GM12873 (cell line): ENCODE results near the gene RHOJ.

Source experiments
- TF ChIP-seq, protein P1 (sequence below): IDR thresholded peaks from 2 replicates; pipeline ENCODE4 v1.5.1; 2012; ENCODE audit warnings: low read depth, mild to moderate bottlenecking, moderate library complexity, low read length, control low read depth; ENCODE audit not compliant: insufficient read depth; ENCODE audit errors: missing control alignments

RHOJ gene

DNA sequence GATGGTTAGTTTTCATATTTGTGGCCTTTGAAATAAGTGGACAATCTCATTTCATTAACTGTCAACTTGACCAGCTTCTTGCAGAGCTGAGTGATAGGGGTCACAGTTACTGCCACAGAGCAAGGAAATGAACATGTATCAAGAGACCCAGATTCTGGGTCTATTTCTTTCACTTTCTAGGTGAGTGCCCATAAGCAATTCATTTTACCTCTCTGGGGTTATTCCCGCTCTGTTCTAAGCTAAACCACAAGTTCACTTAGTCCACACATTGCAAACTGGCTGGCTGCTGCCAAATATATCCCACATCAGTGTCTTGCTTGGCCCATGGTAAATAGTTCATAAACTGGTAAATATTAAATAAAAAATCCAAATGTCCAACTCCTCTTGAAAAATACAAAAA is 84.6 kb downstream of the RHOJ start:
- TF ChIP-seq, protein P1, sequence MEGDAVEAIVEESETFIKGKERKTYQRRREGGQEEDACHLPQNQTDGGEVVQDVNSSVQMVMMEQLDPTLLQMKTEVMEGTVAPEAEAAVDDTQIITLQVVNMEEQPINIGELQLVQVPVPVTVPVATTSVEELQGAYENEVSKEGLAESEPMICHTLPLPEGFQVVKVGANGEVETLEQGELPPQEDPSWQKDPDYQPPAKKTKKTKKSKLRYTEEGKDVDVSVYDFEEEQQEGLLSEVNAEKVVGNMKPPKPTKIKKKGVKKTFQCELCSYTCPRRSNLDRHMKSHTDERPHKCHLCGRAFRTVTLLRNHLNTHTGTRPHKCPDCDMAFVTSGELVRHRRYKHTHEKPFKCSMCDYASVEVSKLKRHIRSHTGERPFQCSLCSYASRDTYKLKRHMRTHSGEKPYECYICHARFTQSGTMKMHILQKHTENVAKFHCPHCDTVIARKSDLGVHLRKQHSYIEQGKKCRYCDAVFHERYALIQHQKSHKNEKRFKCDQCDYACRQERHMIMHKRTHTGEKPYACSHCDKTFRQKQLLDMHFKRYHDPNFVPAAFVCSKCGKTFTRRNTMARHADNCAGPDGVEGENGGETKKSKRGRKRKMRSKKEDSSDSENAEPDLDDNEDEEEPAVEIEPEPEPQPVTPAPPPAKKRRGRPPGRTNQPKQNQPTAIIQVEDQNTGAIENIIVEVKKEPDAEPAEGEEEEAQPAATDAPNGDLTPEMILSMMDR: no peak

GRCh38 chr14:63290741-63291430 is 86.6 kb downstream of the RHOJ start:
- TF ChIP-seq, protein P1: no peak

- TF ChIP-seq, protein P1: no peak
Measured at GRCh38 chr14:63292805-63293204, 88.6 kb downstream of the RHOJ start.

DNA sequence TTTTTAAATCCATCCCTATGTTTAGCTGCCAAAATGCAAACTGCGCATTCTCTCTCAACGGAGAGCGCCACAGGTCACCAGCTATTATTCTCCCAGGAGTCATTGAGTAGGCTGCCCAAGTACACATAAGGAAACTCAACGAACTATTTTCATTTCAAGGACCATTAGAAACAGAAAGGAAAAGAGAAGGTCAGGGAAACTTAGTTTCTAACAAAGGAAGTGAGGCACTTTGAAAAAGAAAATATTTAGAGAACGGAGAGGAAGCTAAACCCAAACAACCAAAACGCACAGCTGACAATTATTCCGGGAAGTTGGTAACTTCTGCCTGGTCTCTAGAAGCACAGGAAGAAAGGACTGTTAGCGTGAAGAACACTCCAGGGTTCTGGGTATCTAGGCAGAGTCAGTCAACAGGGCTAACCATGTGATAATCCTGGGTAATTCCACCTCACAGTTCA is 91.0 kb downstream of the RHOJ start:
- TF ChIP-seq, protein P1: no peak

GRCh38 chr14:63296060-63296563 is 91.9 kb downstream of the RHOJ start:
- TF ChIP-seq, protein P1: no peak

DNA sequence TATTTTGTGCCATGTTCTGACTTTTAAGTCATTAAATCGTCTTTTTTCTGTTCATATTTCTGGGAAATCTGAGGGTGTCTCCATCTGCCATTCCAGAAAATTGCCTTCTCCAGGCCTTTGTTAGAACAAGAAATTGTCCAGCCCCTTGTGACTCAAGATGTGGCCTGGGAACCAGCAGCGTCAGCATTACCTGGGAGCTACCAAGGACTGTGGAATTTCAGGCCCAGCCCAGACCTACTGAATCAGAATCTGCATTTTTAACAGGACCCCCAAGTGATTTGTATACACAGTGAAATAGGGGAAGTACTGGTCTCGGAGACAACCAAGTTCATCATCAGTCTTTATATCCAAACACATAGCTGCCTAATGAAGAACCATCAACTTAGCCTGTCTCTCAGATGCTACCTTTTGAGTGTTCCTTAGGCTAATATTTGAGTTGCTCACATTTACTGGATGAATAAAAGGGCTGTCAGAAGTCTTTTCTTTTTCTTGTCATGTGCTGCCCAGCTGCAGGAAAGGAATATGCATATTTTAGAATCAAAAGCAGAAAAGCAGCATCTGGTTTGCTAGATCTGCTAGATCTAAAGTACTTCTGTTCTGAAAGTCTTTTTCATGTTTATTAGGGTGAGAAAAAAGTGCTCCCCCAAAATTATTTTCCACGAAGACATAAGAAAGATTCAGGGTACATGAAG is 93.3 kb downstream of the RHOJ start:
- TF ChIP-seq, protein P1: no peak

- TF ChIP-seq, protein P1: no peak
Measured at GRCh38 chr14:63299351-63300110, 95.3 kb downstream of the RHOJ start.
